DND-41 (cell line): ENCODE measurements around the gene SPPL2B.
"Not testable (repeated sequence)": the region's sequence is repeated elsewhere in the genome, so short reads cannot be mapped to it uniquely, and the experiment has no call there.

Experiments
- ATAC-seq: fragments of 200-7000 bp; cut with Tn5 transposase; 3 replicates; pipeline ENCODE4 v1.9.1; 2021; ENCODE audit warnings: low read depth; ENCODE audit not compliant: insufficient read depth
- DNase-seq: peaks from one replicate; pipeline ENCODE4 v3.0.0-alpha.2; 2020
- H2AFZ ChIP-seq: 2 replicates; pipeline ENCODE4 v1.6.0; 2012; ENCODE audit warnings: low read depth, low read length
- H3K27ac ChIP-seq: 2 replicates; pipeline ENCODE4 v1.5.1; 2012; ENCODE audit warnings: low read length, inconsistent platforms
- H3K27me3 ChIP-seq: fragments of 200-600 bp; sonication (generic); 2 replicates; pipeline ENCODE4 v1.6.0; 2012; ENCODE audit warnings: low read length, mild to moderate bottlenecking, inconsistent platforms; ENCODE audit not compliant: insufficient read depth, poor library complexity
- H3K36me3 ChIP-seq: 2 replicates; pipeline ENCODE4 v1.5.1; 2012; ENCODE audit warnings: low read length, inconsistent platforms; ENCODE audit not compliant: insufficient read depth
- H3K4me1 ChIP-seq: 2 replicates; pipeline ENCODE4 v1.5.1; 2012; ENCODE audit warnings: mild to moderate bottlenecking, low read length; ENCODE audit not compliant: insufficient read depth
- H3K4me2 ChIP-seq: 2 replicates; pipeline ENCODE4 v1.6.0; 2012; ENCODE audit warnings: mild to moderate bottlenecking, moderate library complexity, low read length, inconsistent platforms; ENCODE audit not compliant: insufficient read depth
- H3K4me3 ChIP-seq, 2 experiments: fragments of 200-600 bp in 1 of 2; shearing (Covaris generic) in 1 of 2; 2 replicates each; pipeline ENCODE4 v1.5.1; 2012 to 2016; ENCODE audit warnings: inconsistent platforms in 2 of 2, low read length in 2 of 2, mild to moderate bottlenecking in 2 of 2, low read depth in 1 of 2, moderate library complexity in 1 of 2
- H3K79me2 ChIP-seq: 2 replicates; pipeline ENCODE4 v1.6.0; 2012; ENCODE audit warnings: low read length, inconsistent platforms; ENCODE audit not compliant: insufficient read depth
- H3K9ac ChIP-seq: 2 replicates; pipeline ENCODE4 v1.6.0; 2012; ENCODE audit warnings: low read depth, mild to moderate bottlenecking, inconsistent platforms, low read length, moderate library complexity
- H3K9me3 ChIP-seq: 2 replicates; pipeline ENCODE4 v1.5.1; 2012; ENCODE audit warnings: low read length, moderate library complexity, mild to moderate bottlenecking, inconsistent platforms; ENCODE audit not compliant: insufficient read depth, severe bottlenecking
- H4K20me1 ChIP-seq: 2 replicates; pipeline ENCODE4 v1.6.0; 2012; ENCODE audit warnings: low read length; ENCODE audit not compliant: insufficient read depth
- EZH2 ChIP-seq: IDR thresholded peaks from 3 replicates; pipeline ENCODE4 v1.6.1; 2012; ENCODE audit warnings: borderline replicate concordance, low read depth, mild to moderate bottlenecking, moderate library complexity, low read length, inconsistent platforms; ENCODE audit not compliant: severe bottlenecking
- TF ChIP-seq, protein P1 (sequence below): IDR thresholded peaks from 2 replicates; pipeline ENCODE4 v1.5.1; 2012; ENCODE audit warnings: borderline replicate concordance, low read length, moderate library complexity, mild to moderate bottlenecking; ENCODE audit not compliant: poor library complexity, severe bottlenecking; ENCODE audit errors: extremely low read depth

Gene SPPL2B

DNA sequence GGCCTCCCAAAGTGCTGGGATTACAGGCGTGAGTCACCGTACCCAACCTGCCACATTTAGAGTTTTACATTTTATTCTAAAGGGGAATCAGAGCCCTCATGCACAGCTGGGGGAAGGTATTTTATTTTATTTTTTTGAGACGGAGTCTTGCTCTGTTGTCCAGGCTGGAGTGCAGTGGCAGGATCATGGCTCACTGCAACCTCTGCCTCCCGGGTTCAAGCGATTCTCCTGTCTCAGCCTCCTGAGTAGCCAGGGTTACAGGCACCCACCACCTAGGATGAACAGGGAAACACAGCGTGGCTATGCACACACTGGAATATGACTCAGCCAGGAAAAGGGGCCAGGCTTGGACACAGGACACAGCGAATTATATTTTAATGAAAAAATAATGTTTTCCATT, 68.7 kb downstream of the SPPL2B start:
- H2AFZ ChIP-seq, H3K27me3 ChIP-seq, H3K79me2 ChIP-seq, H3K9ac ChIP-seq, H3K36me3 ChIP-seq, H3K4me3 ChIP-seq, H3K9me3 ChIP-seq, H3K4me1 ChIP-seq, H3K4me2 ChIP-seq, DNase-seq, H3K27ac ChIP-seq, H4K20me1 ChIP-seq, ATAC-seq: not testable (repeated sequence)

GRCh38 chr19:2398735-2399305, 70.3 kb downstream of the SPPL2B start:
- Histone ChIP-seq H3K4me1 (no peaks in the 10 kb centered on the region), H4K20me1 (no peaks in the 10 kb centered on the region), H3K27ac (no peak overlapping the region), H3K9me3 (no peaks in the 10 kb centered on the region), H3K36me3 (no peaks in the 10 kb centered on the region), H3K9ac (no peak overlapping the region), H3K27me3 (no peaks in the 10 kb centered on the region), H3K4me2 (no peak overlapping the region), H3K79me2 (no peaks in the 10 kb centered on the region), H2AFZ (no peak overlapping the region), H3K4me3 (no peak overlapping the region)
- TF ChIP-seq, protein P1, sequence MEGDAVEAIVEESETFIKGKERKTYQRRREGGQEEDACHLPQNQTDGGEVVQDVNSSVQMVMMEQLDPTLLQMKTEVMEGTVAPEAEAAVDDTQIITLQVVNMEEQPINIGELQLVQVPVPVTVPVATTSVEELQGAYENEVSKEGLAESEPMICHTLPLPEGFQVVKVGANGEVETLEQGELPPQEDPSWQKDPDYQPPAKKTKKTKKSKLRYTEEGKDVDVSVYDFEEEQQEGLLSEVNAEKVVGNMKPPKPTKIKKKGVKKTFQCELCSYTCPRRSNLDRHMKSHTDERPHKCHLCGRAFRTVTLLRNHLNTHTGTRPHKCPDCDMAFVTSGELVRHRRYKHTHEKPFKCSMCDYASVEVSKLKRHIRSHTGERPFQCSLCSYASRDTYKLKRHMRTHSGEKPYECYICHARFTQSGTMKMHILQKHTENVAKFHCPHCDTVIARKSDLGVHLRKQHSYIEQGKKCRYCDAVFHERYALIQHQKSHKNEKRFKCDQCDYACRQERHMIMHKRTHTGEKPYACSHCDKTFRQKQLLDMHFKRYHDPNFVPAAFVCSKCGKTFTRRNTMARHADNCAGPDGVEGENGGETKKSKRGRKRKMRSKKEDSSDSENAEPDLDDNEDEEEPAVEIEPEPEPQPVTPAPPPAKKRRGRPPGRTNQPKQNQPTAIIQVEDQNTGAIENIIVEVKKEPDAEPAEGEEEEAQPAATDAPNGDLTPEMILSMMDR = no peak
- no peak for TF ChIP-seq EZH2
- no peak for ATAC-seq
- DNase-seq = no peak

DNA sequence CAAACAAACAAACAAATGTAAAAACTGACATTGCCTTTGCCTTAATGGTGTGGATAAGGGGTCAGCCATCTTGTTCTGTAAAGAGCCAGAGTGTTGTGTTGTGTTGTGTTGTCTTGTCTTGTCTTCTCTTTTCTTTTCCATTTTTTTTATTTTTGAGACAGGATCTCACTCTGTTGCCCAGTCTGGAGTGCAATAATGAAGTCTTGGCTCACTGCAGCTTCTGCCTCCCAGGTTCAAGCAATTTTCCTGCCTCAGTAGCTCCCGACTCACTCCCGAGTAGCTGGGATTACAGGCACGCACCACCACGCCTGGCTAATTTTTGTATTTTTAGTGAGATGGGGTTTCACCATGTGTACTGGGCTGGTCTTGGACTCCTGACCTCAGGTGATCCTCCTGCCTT, 71.1 kb downstream of the SPPL2B start:
- DNase-seq (no peak), ATAC-seq (no peak)
- TF ChIP-seq, protein P1 = no peak
- no peak for TF ChIP-seq EZH2
- Histone ChIP-seq H2AFZ (no peak overlapping the region), H3K4me3 (no peak overlapping the region), H3K9ac (no peak overlapping the region), H3K36me3 (no peaks in the 10 kb centered on the region), H3K4me1 (no peaks in the 10 kb centered on the region), H3K27ac (no peak overlapping the region), H3K4me2 (no peak overlapping the region), H4K20me1 (no peaks in the 10 kb centered on the region), H3K27me3 (no peaks in the 10 kb centered on the region), H3K79me2 (no peaks in the 10 kb centered on the region), H3K9me3 (no peaks in the 10 kb centered on the region)
